ENCODE data around the gene SLC7A5.

Gene SLC7A5

DNA sequence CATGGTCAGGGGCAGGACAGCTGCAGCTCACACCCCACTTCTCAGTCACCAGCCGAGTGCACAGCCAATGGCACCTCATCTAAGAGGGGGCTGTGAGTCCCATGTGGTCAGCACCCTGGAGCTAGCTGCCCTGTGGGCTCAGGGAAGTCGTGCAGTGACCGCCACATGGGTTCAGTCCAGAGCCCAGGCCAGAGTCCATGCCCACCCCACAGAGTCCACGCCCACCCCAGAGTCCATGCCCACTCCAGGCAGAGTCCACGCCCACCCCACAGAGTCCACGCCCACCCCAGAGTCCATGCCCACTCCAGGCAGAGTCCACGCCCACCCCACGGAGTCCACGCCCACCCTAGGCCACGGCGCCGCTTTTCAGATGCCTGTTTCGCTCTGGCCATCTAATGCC is 24.1 kb downstream of the SLC7A5 start:
- DNase-seq: no peak

GRCh38 chr16:87844809-87845208 is 24.5 kb downstream of the SLC7A5 start:
- DNase-seq: no peak

- no peak for DNase-seq
Measured at GRCh38 chr16:87844120-87844733, 25.1 kb downstream of the SLC7A5 start.

DNA sequence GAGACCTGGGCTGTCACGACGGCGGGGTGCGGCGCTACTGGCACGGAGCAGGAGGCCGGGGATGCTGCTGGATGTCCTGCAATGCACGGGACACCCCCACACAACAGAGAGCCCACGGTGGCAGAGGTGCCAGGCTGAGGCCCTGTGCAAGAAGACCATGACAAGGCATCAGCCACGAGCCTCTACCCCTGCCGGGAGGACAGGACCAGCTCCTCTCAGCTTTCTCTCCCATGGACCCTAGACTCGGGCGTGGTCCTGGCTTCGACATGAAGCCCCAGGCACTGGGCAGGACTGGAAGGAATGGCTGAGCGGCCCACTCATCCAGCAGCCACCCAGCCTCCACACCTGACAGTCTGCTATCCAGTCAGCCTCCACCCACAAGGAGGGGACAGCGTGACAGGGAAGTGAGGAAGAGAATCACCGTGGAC is 25.6 kb downstream of the SLC7A5 start:
- DNase-seq: no peak

DNA sequence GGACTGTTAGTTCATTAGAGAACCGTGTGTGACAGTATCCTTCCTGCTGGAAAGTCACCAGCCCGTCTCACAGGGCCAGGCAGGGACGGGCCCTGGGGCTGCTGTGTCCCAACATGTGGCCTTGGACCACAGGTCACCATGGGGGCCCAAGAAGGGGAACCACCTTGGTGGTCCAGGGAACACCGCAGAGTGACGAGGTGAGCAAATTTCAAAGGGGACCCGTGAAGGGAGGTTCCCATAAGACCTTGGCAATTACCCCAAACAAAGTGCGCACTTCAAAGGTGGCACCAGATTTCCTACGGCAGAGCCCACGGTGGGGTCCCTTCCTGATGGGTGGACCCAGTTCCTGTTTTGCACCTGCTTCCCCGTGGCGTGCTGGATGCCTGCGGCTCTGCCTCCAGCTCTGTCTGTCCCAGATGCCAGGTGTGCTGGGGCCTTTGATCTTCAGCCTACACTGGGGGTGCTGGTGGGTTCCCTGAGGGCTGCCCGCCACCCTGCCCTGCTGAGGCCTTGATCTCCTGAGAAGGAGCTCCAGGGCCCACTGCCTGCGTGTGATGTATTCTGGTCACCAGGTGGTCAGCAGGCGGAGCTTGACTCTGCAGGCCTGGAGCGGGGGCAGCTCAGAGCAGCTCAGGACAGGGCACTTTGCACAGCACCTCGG is 27.0 kb downstream of the SLC7A5 start:
- no peak for DNase-seq

DNA sequence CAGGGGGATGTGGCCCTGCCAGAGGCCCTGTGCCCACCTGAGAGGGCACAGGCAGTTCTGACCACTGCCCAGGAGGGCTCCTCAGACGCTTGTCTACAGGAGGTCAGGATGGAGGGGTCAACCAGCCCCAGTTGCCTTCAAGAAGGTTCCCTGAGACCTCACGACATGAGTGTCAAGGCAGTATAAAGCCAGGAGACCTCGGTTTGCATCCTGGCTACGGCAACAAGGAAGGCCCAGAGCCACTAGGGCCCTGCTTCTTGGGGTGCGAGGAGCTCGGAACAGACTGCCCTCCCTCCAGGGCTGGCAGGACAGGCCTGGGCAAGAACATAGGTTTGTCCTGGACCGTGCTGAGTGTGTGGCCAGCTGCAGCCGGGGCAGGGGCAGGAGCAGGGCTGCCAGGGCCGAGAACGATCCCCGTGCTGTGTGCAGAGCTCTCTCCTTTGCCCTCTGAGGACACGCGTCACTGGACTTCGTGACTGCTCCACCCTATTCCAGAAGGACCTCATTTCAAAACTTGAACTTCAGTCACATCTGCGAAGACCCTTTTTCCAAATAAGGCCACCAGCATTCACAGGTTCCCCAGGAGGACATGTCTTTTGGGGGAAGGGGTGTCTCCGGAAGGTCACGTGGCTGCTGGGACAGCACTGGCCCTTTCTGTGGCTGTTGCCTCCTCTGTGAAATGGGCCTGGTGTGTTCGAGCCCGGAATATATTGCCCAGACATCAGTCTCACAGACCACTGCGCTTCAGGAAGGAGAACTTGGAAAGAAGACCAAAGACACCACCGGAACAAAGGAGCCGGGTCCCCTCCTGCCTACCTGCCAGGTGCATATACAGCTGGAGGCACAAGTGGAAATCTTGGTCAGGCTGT is 27.7 kb downstream of the SLC7A5 start:
- no peak for DNase-seq

DNA sequence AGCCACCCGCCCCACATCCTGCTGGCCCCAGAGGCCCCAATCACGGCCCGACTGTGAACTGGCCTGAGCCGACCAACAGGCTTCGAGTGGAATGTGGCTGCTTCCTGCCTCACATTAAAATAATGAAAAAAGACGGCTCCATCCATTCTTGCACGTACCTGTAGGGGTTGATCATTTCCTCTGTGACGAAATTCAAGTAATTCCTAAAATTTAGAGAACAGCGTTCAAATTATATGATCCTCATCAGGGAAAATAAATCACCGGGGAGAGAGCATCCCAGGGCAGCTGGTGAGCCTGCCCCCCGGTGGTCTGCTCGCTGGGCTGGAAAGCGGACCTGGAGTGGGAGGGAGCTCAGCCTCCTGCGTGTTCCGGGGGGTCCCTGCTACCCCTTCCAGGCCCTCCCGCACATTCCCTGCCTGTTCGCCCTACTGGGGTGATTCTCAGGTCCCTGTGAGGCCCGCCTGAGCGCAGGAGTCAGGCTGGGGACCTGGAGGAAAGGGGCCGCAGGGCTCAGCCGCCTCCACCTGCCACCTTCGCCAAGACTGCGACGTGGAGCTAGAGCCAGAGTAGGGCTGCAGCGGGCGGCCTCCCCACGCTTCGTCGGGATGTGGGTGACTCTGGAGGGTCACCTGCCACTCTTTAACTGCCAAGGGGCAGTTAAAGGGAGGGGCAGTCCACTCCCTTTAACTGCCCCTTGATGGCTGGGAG is 28.9 kb downstream of the SLC7A5 start:
- no peak for DNase-seq

- no peak for DNase-seq
Measured at GRCh38 chr16:87839542-87840270, 29.6 kb downstream of the SLC7A5 start.

DNA sequence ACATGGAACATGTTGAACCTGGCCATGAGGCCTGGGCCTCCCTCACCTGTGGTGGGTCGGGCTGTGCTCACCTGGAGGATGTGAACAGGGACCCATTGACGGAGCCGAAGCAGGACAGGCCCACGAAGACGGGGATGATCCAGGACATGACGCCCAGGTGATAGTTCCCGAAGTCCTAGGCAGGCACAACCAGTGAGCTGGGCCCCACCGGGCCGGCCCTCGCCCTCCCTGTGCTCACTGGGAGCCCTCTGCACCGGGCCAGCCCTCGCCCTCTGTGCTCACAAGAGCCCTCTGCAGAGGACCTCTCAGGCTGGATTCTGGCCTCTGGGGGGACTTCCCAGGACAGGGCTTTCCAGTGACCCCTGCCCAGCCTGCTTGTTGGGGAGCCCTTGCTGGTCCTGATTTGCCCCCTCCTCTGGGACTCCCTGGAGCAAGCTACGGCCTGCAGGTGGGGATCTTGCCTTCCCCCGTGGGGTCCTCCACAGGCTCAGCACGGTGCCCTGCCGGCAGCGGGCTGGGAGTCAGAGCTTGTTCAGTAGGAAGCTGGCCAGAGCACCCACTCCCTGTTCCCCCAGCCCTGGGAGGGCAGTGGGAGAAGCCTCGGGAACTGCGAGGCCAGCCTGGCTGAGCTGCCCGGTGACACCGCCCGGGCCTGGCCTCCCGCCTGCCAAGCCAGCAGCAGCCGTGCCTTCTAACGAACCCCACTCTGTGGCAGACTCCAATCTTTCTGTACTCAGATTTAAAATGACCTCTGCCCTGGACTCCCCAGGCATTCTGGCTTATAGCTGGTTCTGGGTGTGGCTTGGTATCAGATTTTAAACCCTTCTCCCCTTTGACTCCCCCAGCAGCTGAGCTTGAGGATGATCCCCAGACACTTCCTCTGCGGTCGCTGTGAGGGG is 30.4 kb downstream of the SLC7A5 start:
- DNase-seq: no peak

GRCh38 chr16:87837627-87838289 is 31.5 kb downstream of the SLC7A5 start:
- DNase-seq: no peak

DNA sequence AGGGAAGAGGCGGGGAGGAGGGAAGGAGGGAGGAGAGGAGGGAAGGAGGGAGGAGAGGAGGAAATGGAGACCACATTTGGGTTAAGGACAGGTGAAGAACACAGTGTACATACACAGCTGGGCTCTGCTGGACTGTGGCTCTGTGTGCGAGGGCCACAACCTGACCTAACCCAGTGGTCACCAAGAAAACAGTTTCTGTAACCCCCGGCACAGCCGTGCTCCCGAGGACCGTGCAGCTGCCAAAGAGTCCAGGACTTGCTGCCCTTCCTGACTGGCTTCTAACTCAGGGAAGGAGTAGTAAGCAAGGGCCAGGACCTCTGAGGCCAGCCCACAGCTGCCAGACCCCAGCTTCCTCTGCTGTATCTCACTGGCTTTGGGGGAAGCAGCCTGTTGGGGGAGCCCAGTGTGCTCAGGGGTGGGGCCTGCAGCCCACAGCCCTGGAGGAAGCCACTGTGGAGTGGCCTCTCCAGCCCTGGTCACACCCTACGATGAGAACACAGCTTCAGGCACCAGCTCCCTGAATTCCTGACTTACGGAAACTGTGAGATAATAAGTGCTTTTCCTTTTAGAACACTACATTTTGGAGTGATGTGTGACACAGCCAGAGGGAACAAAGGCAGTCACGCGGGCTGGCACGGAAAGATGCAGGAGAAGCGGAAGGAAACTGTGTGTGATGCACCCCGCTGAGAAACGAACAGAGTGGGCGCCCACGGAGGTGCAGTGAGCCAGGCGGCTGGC is 32.3 kb downstream of the SLC7A5 start:
- no peak for DNase-seq

- no peak for DNase-seq
Measured at GRCh38 chr16:87836346-87836843, 32.9 kb downstream of the SLC7A5 start.

DNA sequence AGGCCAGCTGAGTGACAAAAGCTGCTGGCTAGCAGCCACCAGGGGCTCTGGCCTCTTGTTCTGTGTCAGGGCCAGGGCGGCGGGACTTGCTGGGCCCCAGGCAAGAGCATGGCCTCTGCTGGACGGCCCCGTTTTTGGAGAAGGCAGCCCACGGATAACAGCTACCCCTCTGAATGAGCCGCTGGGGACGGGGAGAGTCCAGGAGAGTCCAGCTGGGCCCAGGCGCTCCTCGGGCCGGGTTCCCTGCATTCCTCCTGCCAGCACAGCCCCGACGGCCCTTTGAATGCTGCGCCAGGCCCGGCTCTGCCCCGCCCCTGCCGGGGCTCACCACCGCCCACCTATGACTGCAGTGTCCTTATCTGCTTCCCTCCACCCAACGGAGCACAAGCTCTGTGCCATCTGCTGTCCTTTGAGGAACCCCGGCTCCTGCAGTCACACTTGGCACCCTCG is 33.4 kb downstream of the SLC7A5 start:
- no peak for DNase-seq

- no peak for DNase-seq
Measured at GRCh38 chr16:87834668-87835473, 34.4 kb downstream of the SLC7A5 start.

- no peak for DNase-seq
Measured at GRCh38 chr16:87834005-87834667, 35.2 kb downstream of the SLC7A5 start.

DNA sequence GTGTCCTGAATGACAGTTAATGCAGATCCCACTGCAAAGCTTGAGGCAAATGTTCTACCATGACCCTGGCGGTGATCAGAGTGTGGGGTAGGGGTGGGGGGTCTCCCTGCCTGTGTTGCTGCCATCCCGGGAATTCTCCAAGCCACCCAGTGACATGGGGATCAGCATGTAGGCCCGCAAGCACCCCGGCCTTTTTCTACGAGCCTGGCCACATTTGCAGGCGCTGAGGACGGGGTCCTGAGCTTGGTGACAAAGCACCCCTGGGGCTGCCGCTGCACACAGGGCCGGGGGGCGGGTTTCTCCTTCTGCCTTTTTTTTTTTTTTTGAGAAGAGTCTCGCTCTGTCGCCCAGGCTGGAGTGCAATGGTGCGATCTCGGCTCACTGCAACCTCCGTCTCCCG is 35.8 kb downstream of the SLC7A5 start:
- DNase-seq: no peak

DNA sequence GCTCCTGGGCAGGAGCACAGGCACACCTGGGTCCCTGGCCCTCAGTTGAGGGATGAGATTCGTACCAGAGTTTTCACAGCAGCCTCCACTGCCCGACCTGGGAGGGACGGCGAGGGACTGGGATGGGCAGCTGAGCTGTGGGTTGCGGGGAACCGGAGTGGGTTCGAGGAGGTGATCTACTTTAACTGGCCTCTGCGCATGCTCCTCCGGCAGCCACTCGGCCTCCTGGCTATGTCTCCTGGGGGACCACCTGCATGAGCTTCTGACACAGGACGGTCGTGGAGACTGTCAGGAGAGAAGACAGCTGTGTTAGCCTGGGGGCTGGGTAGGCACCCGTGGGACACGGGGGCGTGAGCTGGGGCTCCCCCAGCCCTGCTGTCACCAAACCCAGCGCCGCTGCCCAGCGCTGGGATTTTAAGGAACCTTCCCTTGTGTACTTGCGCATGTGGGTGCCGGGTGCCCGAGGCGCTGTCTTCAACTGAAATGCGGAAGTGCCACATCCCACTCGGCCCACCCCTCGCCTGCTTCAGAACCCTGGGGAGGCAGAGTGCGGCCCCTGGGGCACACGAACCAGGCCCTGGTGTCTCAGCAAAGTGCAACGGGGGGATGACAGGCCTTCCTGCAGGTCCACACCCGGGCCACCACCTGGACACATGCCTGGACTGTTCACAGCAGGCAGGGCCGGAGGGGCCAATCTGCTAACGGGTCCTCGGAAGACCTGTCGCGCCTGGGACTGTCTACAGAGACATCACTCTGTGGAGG is 36.4 kb downstream of the SLC7A5 start:
- no peak for DNase-seq
